OCI-LY7 (cell line): ENCODE measurements around the gene BLOC1S6. TPM values are rescaled to one million over a fixed set of nuclear protein-coding genes. Genes with fewer than 3 reads are reported as not detected.

Source experiments
- BruUV-seq: library from RNA; stranded (reverse); fragments of 400-500 nt; replicated peaks from 2 replicates; lab custom pipeline; 2021; lab: Mats Ljungman, UMichigan
- CTCF ChIA-PET: fragments of 300-600 bp; sonication (Branson Sonifier 250); formaldehyde crosslinking; loops from one replicate; lab custom pipeline; 2022; ENCODE audit warnings: antibody characterized with exemption; ENCODE audit not compliant: unreplicated experiment; lab: Charles Lee
- POLR2A ChIA-PET: fragments of 300-600 bp; sonication (Branson Sonifier 250); formaldehyde crosslinking; loops from one replicate; lab custom pipeline; 2022; ENCODE audit warnings: antibody characterized with exemption; lab: Charles Lee
- DNase-seq: peaks from one replicate; pipeline ENCODE4 v3.0.0-alpha.2; 2015; ENCODE audit warnings: low spot score
- H2AFZ ChIP-seq: fragments of 200-600 bp; sonication (generic), shearing (Covaris generic); 2 replicates; pipeline ENCODE4 v1.6.1; 2014; ENCODE audit warnings: mild to moderate bottlenecking, antibody characterized with exemption, low read length, moderate library complexity
- H3K27ac ChIP-seq: fragments of 200-600 bp; sonication (generic); 2 replicates; pipeline ENCODE4 v1.5.1; 2014; ENCODE audit warnings: mixed run types, low read depth, mild to moderate bottlenecking, moderate library complexity, low read length, inconsistent platforms; ENCODE audit not compliant: poor library complexity, severe bottlenecking
- H3K36me3 ChIP-seq: fragments of 200-600 bp; sonication (generic); 2 replicates; pipeline ENCODE4 v1.6.1; 2014; ENCODE audit warnings: mild to moderate bottlenecking, antibody characterized with exemption, low read length, moderate library complexity, mixed read lengths; ENCODE audit not compliant: insufficient read depth
- H3K4me1 ChIP-seq: fragments of 200-600 bp; sonication (generic); 2 replicates; pipeline ENCODE4 v1.5.1; 2014; ENCODE audit warnings: mild to moderate bottlenecking, low read length; ENCODE audit not compliant: insufficient read depth, poor library complexity, severe bottlenecking
- H3K4me2 ChIP-seq: fragments of 200-600 bp; sonication (generic); 2 replicates; pipeline ENCODE4 v1.6.1; 2014; ENCODE audit warnings: mild to moderate bottlenecking, low read length
- H3K4me3 ChIP-seq: fragments of 200-600 bp; sonication (generic); 2 replicates; pipeline ENCODE4 v1.5.1; 2014; ENCODE audit warnings: mild to moderate bottlenecking, low read depth, low read length; ENCODE audit not compliant: poor library complexity, severe bottlenecking
- H3K79me2 ChIP-seq: fragments of 200-600 bp; sonication (generic); 2 replicates; pipeline ENCODE4 v1.6.1; 2016; ENCODE audit warnings: low read depth, mild to moderate bottlenecking, low read length, moderate library complexity, mixed read lengths; ENCODE audit not compliant: insufficient read depth
- H3K9me2 ChIP-seq: fragments of 200-600 bp; sonication (generic); 2 replicates; pipeline ENCODE4 v1.6.1; 2016; ENCODE audit warnings: mild to moderate bottlenecking, low read length, mixed read lengths; ENCODE audit not compliant: insufficient read depth
- H3K9me3 ChIP-seq: fragments of 200-600 bp; sonication (generic); 2 replicates; pipeline ENCODE4 v1.6.1; 2014; ENCODE audit warnings: mild to moderate bottlenecking, mixed run types, low read length, mixed read lengths
- H4K20me1 ChIP-seq: fragments of 200-600 bp; sonication (generic); 2 replicates; pipeline ENCODE4 v1.6.1; 2014; ENCODE audit warnings: mild to moderate bottlenecking, antibody characterized with exemption, low read length, moderate library complexity, mixed read lengths; ENCODE audit not compliant: insufficient read depth
- EZH2phosphoT487 ChIP-seq: fragments of 200-600 bp; sonication (generic); IDR thresholded peaks from 2 replicates; pipeline ENCODE4 v1.6.1; 2018; ENCODE audit warnings: low read depth, borderline replicate concordance, mild to moderate bottlenecking, mixed run types, antibody characterized with exemption, low read length, moderate library complexity, mixed read lengths
- intact Hi-C: fragments of 100-400 bp; cut with micrococcal nuclease; formaldehyde crosslinking; loops from one replicate; pipeline ENCODE4 v1.10.0; 2022; ENCODE audit not compliant: unreplicated experiment
- total RNA-seq, 2 experiments: library from RNA; depleted of rRNA in 1 of 2; stranded (reverse); fragments of >200 nt in 1 of 2; shearing (Covaris generic) in 1 of 2; gene quantifications; 2 replicates each; pipeline ENCODE4 v1.2.3, GENCODE V29; 2014 to 2022
- TF ChIP-seq, protein P1 (sequence below): fragments of 200-600 bp; sonication (generic); conservative IDR thresholded peaks from 2 replicates; pipeline ENCODE4 v1.5.1; 2014; ENCODE audit warnings: mild to moderate bottlenecking, antibody characterized with exemption, low read length, moderate library complexity, mixed read lengths

The BLOC1S6 gene
- total RNA-seq, 2 experiments from 2014 or later, result 50.2 to 79.0 TPM

GRCh38 chr15:45635763-45636292 is 48.6 kb downstream of the BLOC1S6 start:
- POLR2A ChIA-PET, result no interaction called here

DNA sequence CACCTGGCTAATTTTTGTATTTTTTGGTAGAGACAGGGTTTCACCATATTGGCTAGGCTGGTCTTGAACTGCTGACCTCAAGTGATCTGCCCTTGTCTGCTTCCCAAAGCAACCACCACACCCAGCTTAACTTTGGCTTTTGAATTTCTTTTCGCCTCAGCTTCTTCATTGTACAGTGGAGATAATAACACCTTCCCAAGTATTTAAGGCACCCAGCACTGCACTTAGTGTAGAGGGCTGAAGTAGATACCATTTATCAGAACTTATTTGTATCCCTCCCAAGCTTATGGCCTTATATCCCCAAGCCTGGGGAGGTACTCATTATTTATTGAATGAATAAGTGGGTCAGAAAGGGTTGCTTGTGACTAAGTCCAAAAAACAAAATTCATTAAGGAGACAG is 50.0 kb downstream of the BLOC1S6 start:
- TF ChIP-seq, protein P1, sequence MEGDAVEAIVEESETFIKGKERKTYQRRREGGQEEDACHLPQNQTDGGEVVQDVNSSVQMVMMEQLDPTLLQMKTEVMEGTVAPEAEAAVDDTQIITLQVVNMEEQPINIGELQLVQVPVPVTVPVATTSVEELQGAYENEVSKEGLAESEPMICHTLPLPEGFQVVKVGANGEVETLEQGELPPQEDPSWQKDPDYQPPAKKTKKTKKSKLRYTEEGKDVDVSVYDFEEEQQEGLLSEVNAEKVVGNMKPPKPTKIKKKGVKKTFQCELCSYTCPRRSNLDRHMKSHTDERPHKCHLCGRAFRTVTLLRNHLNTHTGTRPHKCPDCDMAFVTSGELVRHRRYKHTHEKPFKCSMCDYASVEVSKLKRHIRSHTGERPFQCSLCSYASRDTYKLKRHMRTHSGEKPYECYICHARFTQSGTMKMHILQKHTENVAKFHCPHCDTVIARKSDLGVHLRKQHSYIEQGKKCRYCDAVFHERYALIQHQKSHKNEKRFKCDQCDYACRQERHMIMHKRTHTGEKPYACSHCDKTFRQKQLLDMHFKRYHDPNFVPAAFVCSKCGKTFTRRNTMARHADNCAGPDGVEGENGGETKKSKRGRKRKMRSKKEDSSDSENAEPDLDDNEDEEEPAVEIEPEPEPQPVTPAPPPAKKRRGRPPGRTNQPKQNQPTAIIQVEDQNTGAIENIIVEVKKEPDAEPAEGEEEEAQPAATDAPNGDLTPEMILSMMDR, result no peak
- no peak for TF ChIP-seq EZH2phosphoT487
- H3K36me3 ChIP-seq, result no peaks in the 10 kb centered on the region
- no peaks in the 10 kb centered on the region for H3K9me3 ChIP-seq
- H3K4me3 ChIP-seq, result no peak overlapping the region
- peak overlapping the region; percentile 45 for H3K4me2 ChIP-seq
- intact Hi-C loops, result no loop called here
- H4K20me1 ChIP-seq, result no peaks in the 10 kb centered on the region
- peaks cover 15% of the 10 kb centered on the region for H3K4me1 ChIP-seq
- ChIA-PET CTCF (no interaction called here), POLR2A (interaction anchor here (0.6 kb wide), 1 partner anchor 8 kb away, joined by 3 read pairs; no protein-coding TSS in a partner anchor)
- no peaks in the 10 kb centered on the region for H3K9me2 ChIP-seq
- H3K79me2 ChIP-seq, result no peaks in the 10 kb centered on the region
- no peak for DNase-seq
- peak overlapping the region; percentile 88 for H2AFZ ChIP-seq
- BruUV-seq, result no TSS peak
- no peak overlapping the region for H3K27ac ChIP-seq

More at GRCh38 chr15:45635763-45636292, 48.6 kb downstream of the BLOC1S6 start:
- Histone ChIP-seq H3K27ac (no peak overlapping the region), H3K4me2 (peak overlapping the region; percentile 73; the same call in 1 of the 2 replicates), H4K20me1 (no peaks in the 10 kb centered on the region), H3K4me3 (peak overlapping the region; percentile 62), H3K9me3 (no peaks in the 10 kb centered on the region), H3K4me1 (peaks cover 15% of the 10 kb centered on the region), H3K9me2 (no peaks in the 10 kb centered on the region), H3K79me2 (no peaks in the 10 kb centered on the region), H2AFZ (peak overlapping the region; percentile 77; the same call in 1 of the 2 replicates), H3K36me3 (no peaks in the 10 kb centered on the region)
- DNase-seq, result no peak
- CTCF ChIA-PET, result no interaction called here
- no TSS peak for BruUV-seq
- TF ChIP-seq, protein P1, result no peak
- no peak for TF ChIP-seq EZH2phosphoT487
- intact Hi-C loops, result no loop called here

- DNase-seq, result peak; percentile 53
Observed at GRCh38 chr15:45637552-45638033, 50.4 kb downstream of the BLOC1S6 start.

More at GRCh38 chr15:45637552-45638033, 50.4 kb downstream of the BLOC1S6 start:
- Histone ChIP-seq H3K9me2 (no peaks in the 10 kb centered on the region), H3K4me1 (peaks cover 15% of the 10 kb centered on the region), H3K79me2 (no peaks in the 10 kb centered on the region), H3K4me3 (no peak overlapping the region), H3K27ac (no peak overlapping the region), H2AFZ (peak overlapping the region; percentile 88), H4K20me1 (no peaks in the 10 kb centered on the region), H3K9me3 (no peaks in the 10 kb centered on the region), H3K36me3 (no peaks in the 10 kb centered on the region), H3K4me2 (peak overlapping the region; percentile 45)
- POLR2A ChIA-PET, result interaction anchor here (0.6 kb wide), 1 partner anchor 141 kb away, joined by 4 read pairs; no protein-coding TSS in a partner anchor
- intact Hi-C loops, result no loop called here
- CTCF ChIA-PET, result no interaction called here
- no peak for TF ChIP-seq EZH2phosphoT487
- TF ChIP-seq, protein P1, result no peak
- no TSS peak for BruUV-seq
